Body of pancreas (tissue), 4 donors: ENCODE data around the gene RETN. TPM values are rescaled to one million over a fixed set of nuclear protein-coding genes. Genes with fewer than 3 reads are reported as not detected.

Experiments used
- ATAC-seq: fragments of 150-250 bp; one replicate; pipeline ENCODE4 v1.9.1; 2016
- DNase-seq, 4 donors: peaks; one replicate each; pipeline ENCODE4 v3.0.0-alpha.2; 2019
- H3K27ac ChIP-seq, 4 donors: fragments of 200-600 bp; sonication (generic); 1 replicate in 3 of 4; 2 replicates in 1 of 4; pipeline versions ENCODE4 v1.5.1 to v1.6.1; 2016 to 2019; ENCODE audit warnings: mild to moderate bottlenecking in 1 of 4, mixed read lengths in 1 of 4, moderate library complexity in 1 of 4
- H3K27me3 ChIP-seq, 2 donors: fragments of 200-600 bp; sonication (generic); one replicate each; pipeline ENCODE4 v1.6.0; 2016; ENCODE audit warnings: mild to moderate bottlenecking in 1 of 2
- H3K36me3 ChIP-seq, 2 donors: fragments of 200-600 bp; sonication (generic); replicated peaks in 1 of 2; 2 replicates each; pipeline ENCODE4 v1.5.1; 2016; ENCODE audit warnings: low read depth in 2 of 2; ENCODE audit not compliant: insufficient read depth in 1 of 2
- H3K4me1 ChIP-seq: fragments of 200-600 bp; sonication (generic); one replicate; pipeline ENCODE4 v1.6.0; 2016
- H3K4me3 ChIP-seq, 2 donors: fragments of 200-600 bp; sonication (generic); 1 replicate in 1 of 2; 2 replicates in 1 of 2; pipeline ENCODE4 v1.5.1; 2016 to 2019
- H3K9me3 ChIP-seq, 3 donors: fragments of 200-600 bp; sonication (generic); 1 replicate in 2 of 3; 2 replicates in 1 of 3; pipeline ENCODE4 v1.5.1; 2016
- CTCF ChIP-seq, 7 experiments: fragments of 450-650 bp in 4 of 7; fragments of 200-600 bp in 3 of 7; sonication (generic) in 3 of 7; IDR thresholded peaks; one replicate each; pipeline ENCODE4 v1.5.1; 2016 to 2019; ENCODE audit warnings: antibody characterized with exemption in 7 of 7
- POLR2A ChIP-seq, 3 donors: fragments of 450-650 bp; IDR thresholded peaks; one replicate each; pipeline ENCODE4 v1.6.1; 2016; ENCODE audit warnings: antibody characterized with exemption in 3 of 3, mild to moderate bottlenecking in 2 of 3
- WGBS, 2 donors: methylation state at CpG; one replicate each; pipeline ENCODE4 v1.1.5; 2017; 5-methylcytosine and 5-hydroxymethylcytosine counted together
- intact Hi-C: fragments of 100-400 bp; cut with DNase I; formaldehyde crosslinking; loops from one replicate; pipeline ENCODE4 v1.15.1; 2023
- total RNA-seq, 2 donors: library from RNA; depleted of rRNA; stranded (reverse); fragments of >200 nt; gene quantifications; one replicate each; pipeline ENCODE4 v1.1.0, GENCODE V29; 2016

Gene RETN
- total RNA-seq, 2 donors from 2014 or later, result not detected

- H3K4me1 ChIP-seq, result peaks cover 18% of the 10 kb centered on the region
- DNase-seq (no peak), ATAC-seq (no peak)
- TF ChIP-seq CTCF (IDR thresholded peaks at IDR 0.05) (no peak), POLR2A (IDR thresholded peaks at IDR 0.05) (no peak)
- intact Hi-C loops, result loop anchor here (5.0 kb wide), 1 partner anchor 110 kb away; no protein-coding TSS in a partner anchor
- no peaks in the 10 kb centered on the region for H3K9me3 ChIP-seq
- no peak overlapping the region for H3K4me3 ChIP-seq
- 38 to 42% methylated on average over 11 to 12 of the region's 12 CpGs for WGBS, 2 donors
- no peak overlapping the region for H3K27ac ChIP-seq
- no peaks in the 10 kb centered on the region for H3K27me3 ChIP-seq
- H3K36me3 ChIP-seq, result peaks cover 0 to 2% of the 10 kb centered on the region in 2 donors
Observed at GRCh38 chr19:7677669-7678311, 8.9 kb downstream of the RETN start.

GRCh38 chr19:7678971-7679751, 10.3 kb downstream of the RETN start:
- no peak for TF ChIP-seq POLR2A (IDR thresholded peaks at IDR 0.05)
- peak in 1 of 7 experiments; percentile 3 for TF ChIP-seq CTCF (IDR thresholded peaks at IDR 0.05)
- DNase-seq (peak in 2 of 4 donors; percentile 16 to 31), ATAC-seq (no peak)
- Histone ChIP-seq H3K9me3 (no peaks in the 10 kb centered on the region), H3K27ac (no peak overlapping the region), H3K4me1 (peaks cover 18% of the 10 kb centered on the region), H3K36me3 (peaks cover 0 to 2% of the 10 kb centered on the region in 2 donors), H3K27me3 (no peaks in the 10 kb centered on the region), H3K4me3 (no peak overlapping the region)
- 26 to 30% methylated on average over 30 of the region's 30 CpGs for WGBS, 2 donors
- intact Hi-C loops, result loop anchor here (5.0 kb wide), 1 partner anchor 112 kb away; no protein-coding TSS in a partner anchor

GRCh38 chr19:7679771-7680605, 11.1 kb downstream of the RETN start:
- intact Hi-C loops, result loop anchor here (5.0 to 10.0 kb wide), 2 partner anchors 113 to 125 kb away; no protein-coding TSS in a partner anchor
- H3K27ac ChIP-seq, result no peak overlapping the region
- peaks cover 18% of the 10 kb centered on the region for H3K4me1 ChIP-seq
- TF ChIP-seq CTCF (IDR thresholded peaks at IDR 0.05) (no peak), POLR2A (IDR thresholded peaks at IDR 0.05) (no peak)
- 26 to 28% methylated on average over 19 to 22 of the region's 22 CpGs for WGBS, 2 donors
- no peaks in the 10 kb centered on the region for H3K27me3 ChIP-seq
- ATAC-seq (no peak), DNase-seq (no peak)
- no peak overlapping the region for H3K4me3 ChIP-seq
- no peaks in the 10 kb centered on the region for H3K9me3 ChIP-seq
- H3K36me3 ChIP-seq, result peaks cover 0 to 2% of the 10 kb centered on the region in 2 donors

GRCh38 chr19:7680606-7681339, 11.9 kb downstream of the RETN start, which contains the start of gene TRAPPC5:
TSS of gene TRAPPC5 (plus strand) at chr19:7680833. CDS start at chr19:7682254, 1,421 bp downstream.
- no peaks in the 10 kb centered on the region for H3K9me3 ChIP-seq
- intact Hi-C loops, result loop anchor here (10.0 kb wide), 1 partner anchor 124 kb away; no protein-coding TSS in a partner anchor
- peaks cover 18% of the 10 kb centered on the region for H3K4me1 ChIP-seq
- WGBS, 2 donors, result 0 to 1% methylated on average over 28 to 71 of the region's 79 CpGs
- TF ChIP-seq CTCF (IDR thresholded peaks at IDR 0.05), result peak; percentile 52 to 99 (median 99)
- TF ChIP-seq POLR2A (IDR thresholded peaks at IDR 0.05), result peak in 2 of 3 donors; percentile 41 to 54
- H3K4me3 ChIP-seq, result peak within 1 kb of the TSS; percentile 69 to 99
- H3K27me3 ChIP-seq, result no peaks in the 10 kb centered on the region
- ATAC-seq, result peak; percentile 92
- peak within 1 kb of the TSS in 3 of 4 donors; percentile 83 to 87 (median 87) for H3K27ac ChIP-seq
- peak; percentile 86 to 90 (median 88) for DNase-seq
- peaks cover 0 to 2% of the 10 kb centered on the region in 2 donors for H3K36me3 ChIP-seq
